ENCODE data around the gene BACE2. TPM values are rescaled to one million over a fixed set of nuclear protein-coding genes. Genes with fewer than 3 reads are reported as not detected.

BACE2 gene
- total and polyA plus RNA-seq, 4 donors, result 1.7 to 16.7 (median 5.6) TPM

DNA sequence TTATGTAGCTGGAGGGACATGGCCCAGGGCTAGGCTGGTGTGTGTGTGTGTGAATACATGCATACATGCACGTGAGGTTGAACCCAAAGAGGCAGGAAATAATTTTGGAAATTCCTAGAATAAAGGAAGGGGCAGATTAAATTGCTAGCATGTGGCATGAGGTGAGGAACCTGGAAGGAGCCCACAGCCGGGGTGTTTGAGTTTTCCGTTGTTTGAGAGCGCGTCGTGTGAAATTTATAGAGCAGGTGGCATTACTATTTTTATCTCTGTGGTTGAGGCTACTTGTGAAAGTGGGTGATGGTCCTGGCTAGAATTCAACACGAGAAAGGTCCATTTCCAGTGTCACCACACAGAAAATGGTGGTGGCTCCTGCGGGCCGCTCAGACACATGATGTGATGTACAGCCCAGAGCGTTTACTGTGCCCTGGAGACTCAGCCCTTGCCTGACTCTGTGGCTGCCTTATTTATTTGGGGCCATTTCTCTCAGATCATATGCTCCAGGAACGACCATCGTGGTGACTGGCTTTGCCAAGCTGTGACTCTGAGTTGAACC, 48.0 kb downstream of the BACE2 start:
- no peaks in the 10 kb centered on the region for H3K36me3 ChIP-seq (ENCODE audit: control insufficient read depth in 4 of 4, insufficient read depth in 3 of 4, low read depth in 1 of 4, low read length in 3 of 4)
- no peaks in the 10 kb centered on the region for H3K4me1 ChIP-seq (ENCODE audit: control insufficient read depth in 4 of 4, insufficient read depth in 4 of 4, low read length in 3 of 4)
- WGBS, result 75% methylated on average over 12 of the region's 12 CpGs

GRCh38 chr21:41216486-41216885, 48.5 kb downstream of the BACE2 start:
- DNase-seq (ENCODE audit: low spot score), result no peak

More for the DNA sequence above, 48.0 kb downstream of the BACE2 start:
- H3K27ac ChIP-seq (ENCODE audit: low read depth in 1 of 2, low read length in 2 of 2), result no peak overlapping the region
- no peak overlapping the region for H3K9ac ChIP-seq (ENCODE audit: low read depth in 1 of 2, low read length in 2 of 2)
- H3K4me3 ChIP-seq (ENCODE audit: low read depth in 1 of 3, low read length in 3 of 3), result no peak overlapping the region
- no peak for TF ChIP-seq JUND (IDR thresholded peaks at IDR 0.05)
- no peak for TF ChIP-seq EGR1 (IDR thresholded peaks at IDR 0.05; ENCODE audit: low read depth in 2 of 2)
- no peak for TF ChIP-seq HNF4A (conservative IDR thresholded peaks at IDR 0.05)
- no peak for TF ChIP-seq HNF4G (IDR thresholded peaks at IDR 0.05)
- no peak for TF ChIP-seq FOXA2 (IDR thresholded peaks at IDR 0.05)
- H3K9me3 ChIP-seq (ENCODE audit: control insufficient read depth in 4 of 4, low read length in 3 of 4), result no peaks in the 10 kb centered on the region
- DNase-seq (ENCODE audit: low spot score), result no peak
- no peaks in the 10 kb centered on the region for H3K27me3 ChIP-seq (ENCODE audit: control insufficient read depth in 4 of 4, insufficient read depth in 4 of 4, low read length in 3 of 4)

More at GRCh38 chr21:41216486-41216885, 48.5 kb downstream of the BACE2 start:
- Histone ChIP-seq H3K9me3 (ENCODE audit: control insufficient read depth in 4 of 4, low read length in 3 of 4) (no peaks in the 10 kb centered on the region), H3K9ac (ENCODE audit: low read depth in 1 of 2, low read length in 2 of 2) (no peak overlapping the region), H3K4me3 (ENCODE audit: low read depth in 1 of 3, low read length in 3 of 3) (no peak overlapping the region), H3K27me3 (ENCODE audit: control insufficient read depth in 4 of 4, insufficient read depth in 4 of 4, low read length in 3 of 4) (peaks cover 0 to 2% (median 0%) of the 10 kb centered on the region in 4 donors), H3K27ac (ENCODE audit: low read depth in 1 of 2, low read length in 2 of 2) (no peak overlapping the region), H3K4me1 (ENCODE audit: control insufficient read depth in 4 of 4, insufficient read depth in 4 of 4, low read length in 3 of 4) (no peaks in the 10 kb centered on the region), H3K36me3 (ENCODE audit: control insufficient read depth in 4 of 4, insufficient read depth in 3 of 4, low read depth in 1 of 4, low read length in 3 of 4) (no peaks in the 10 kb centered on the region)
- 83% methylated on average over 17 of the region's 17 CpGs for WGBS
- TF ChIP-seq HNF4G (IDR thresholded peaks at IDR 0.05) (no peak), HNF4A (conservative IDR thresholded peaks at IDR 0.05) (no peak), ZBTB33 (IDR thresholded peaks at IDR 0.05) (no peak), YY1 (IDR thresholded peaks at IDR 0.05) (no peak), JUND (IDR thresholded peaks at IDR 0.05) (no peak), CTCF (IDR thresholded peaks at IDR 0.05; ENCODE audit: low read depth, low read length, missing input control) (no peak), RAD21 (IDR thresholded peaks at IDR 0.05) (no peak), ATF3 (IDR thresholded peaks at IDR 0.05) (no peak), SP1 (IDR thresholded peaks at IDR 0.05) (no peak), EGR1 (IDR thresholded peaks at IDR 0.05; ENCODE audit: low read depth in 2 of 2) (no peak), NR2F2 (IDR thresholded peaks at IDR 0.05) (no peak), RXRA (IDR thresholded peaks at IDR 0.05) (no peak)
- TF ChIP-seq, protein P1, sequence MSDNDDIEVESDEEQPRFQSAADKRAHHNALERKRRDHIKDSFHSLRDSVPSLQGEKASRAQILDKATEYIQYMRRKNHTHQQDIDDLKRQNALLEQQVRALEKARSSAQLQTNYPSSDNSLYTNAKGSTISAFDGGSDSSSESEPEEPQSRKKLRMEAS (IDR thresholded peaks at IDR 0.05), result no peak

All from liver (tissue), 9 donors.